K562 (cell line): ENCODE results near the gene DDX50. TPM values are rescaled to one million over a fixed set of nuclear protein-coding genes. Genes with fewer than 3 reads are reported as not detected.

Experiments used
- ETV1 ChIP-seq: fragments of 450-650 bp; conservative IDR thresholded peaks from 2 replicates; pipeline ENCODE4 v1.6.1; 2016; ENCODE audit warnings: missing genetic modification characterization, control low read depth, low read depth, missing compliant biosample characterization
- ETV5 ChIP-seq: sonication (generic); formaldehyde crosslinking; IDR thresholded peaks from 2 replicates; pipeline ENCODE4 v1.4.0; 2020; ENCODE audit warnings: low read depth, mild to moderate bottlenecking, missing genetic modification reagents
- FIP1L1 ChIP-seq: fragments of 200-400 bp; formaldehyde crosslinking; IDR thresholded peaks from 2 replicates; pipeline ENCODE4 v1.6.1; 2018; ENCODE audit warnings: mild to moderate bottlenecking, low read depth, low read length; ENCODE audit not compliant: poor library complexity, severe bottlenecking
- FOXM1 ChIP-seq, 2 experiments: fragments of 450-650 bp in 1 of 2; sonication (generic) in 1 of 2; formaldehyde crosslinking in 1 of 2; IDR thresholded peaks; 2 replicates each; pipeline versions ENCODE4 v1.6.1 to v1.9.0; 2017 to 2022; ENCODE audit warnings: low read depth in 2 of 2, mild to moderate bottlenecking in 2 of 2, missing genetic modification reagents in 1 of 2, moderate library complexity in 1 of 2
- HDAC2 ChIP-seq: fragments of 450-650 bp; IDR thresholded peaks from 2 replicates; pipeline ENCODE4 v1.6.1; 2016; ENCODE audit warnings: mild to moderate bottlenecking
- KLF13 ChIP-seq: fragments of 450-650 bp; IDR thresholded peaks from 2 replicates; pipeline ENCODE4 v1.6.1; 2016; ENCODE audit warnings: missing genetic modification characterization, low read depth, mild to moderate bottlenecking, missing compliant biosample characterization, moderate library complexity, borderline replicate concordance
- MCM3 ChIP-seq: fragments of 450-650 bp; IDR thresholded peaks from 2 replicates; pipeline ENCODE4 v1.6.1; 2016
- MECOM ChIP-seq: fragments of 250-450 bp; sonication (Bioruptor Pico); IDR thresholded peaks from 2 replicates; pipeline ENCODE4 v1.8.0; 2022; ENCODE audit warnings: inconsistent platforms
- NFE2L1 ChIP-seq: fragments of 450-650 bp; IDR thresholded peaks from 2 replicates; pipeline ENCODE4 v1.6.1; 2016; ENCODE audit warnings: missing genetic modification characterization, low read depth, mild to moderate bottlenecking, missing compliant biosample characterization, moderate library complexity, borderline replicate concordance
- NR2C1 ChIP-seq, 2 experiments: fragments of 450-650 bp; IDR thresholded peaks; 2 replicates each; pipeline ENCODE4 v1.6.1; 2017; ENCODE audit warnings: mild to moderate bottlenecking in 2 of 2, antibody characterized with exemption in 1 of 2, inconsistent platforms in 1 of 2, missing compliant biosample characterization in 1 of 2, missing genetic modification characterization in 1 of 2
- POU5F1 ChIP-seq: fragments of 150-350 bp; IDR thresholded peaks from 2 replicates; pipeline ENCODE4 v1.6.1; 2014; ENCODE audit warnings: borderline replicate concordance, low read length, low read depth, mild to moderate bottlenecking; ENCODE audit not compliant: partially characterized antibody
- PTRF ChIP-seq: fragments of 450-650 bp; IDR thresholded peaks from 2 replicates; pipeline ENCODE4 v1.6.1; 2016; ENCODE audit warnings: mild to moderate bottlenecking, missing genetic modification characterization, missing compliant biosample characterization
- SPI1 ChIP-seq: IDR thresholded peaks from 2 replicates; pipeline ENCODE4 v1.6.1; 2011; ENCODE audit warnings: low read depth, low read length, control low read depth, borderline replicate concordance
- SRSF1 ChIP-seq: fragments of 200-400 bp; formaldehyde crosslinking; IDR thresholded peaks from 2 replicates; pipeline ENCODE4 v1.6.1; 2017; ENCODE audit warnings: mild to moderate bottlenecking, low read depth, low read length, moderate library complexity
- SRSF7 ChIP-seq: fragments of 200-400 bp; formaldehyde crosslinking; optimal IDR thresholded peaks from 2 replicates; pipeline ENCODE3; 2017; ENCODE audit warnings: mild to moderate bottlenecking, low read depth, low read length
- TAL1 ChIP-seq: fragments of 450-650 bp; IDR thresholded peaks from 2 replicates; pipeline ENCODE4 v1.6.1; 2016; ENCODE audit warnings: mild to moderate bottlenecking
- ZFPM2 ChIP-seq: fragments of 250-450 bp; sonication (Bioruptor Pico); IDR thresholded peaks from 2 replicates; pipeline ENCODE4 v1.5.1; 2022; ENCODE audit warnings: mild to moderate bottlenecking
- ZNF217 ChIP-seq: sonication (generic); formaldehyde crosslinking; IDR thresholded peaks from 2 replicates; pipeline ENCODE4 v1.8.0; 2022; ENCODE audit warnings: mild to moderate bottlenecking, missing genetic modification reagents
- ZNF41 ChIP-seq: fragments of 250-450 bp; sonication (Bioruptor Pico); conservative IDR thresholded peaks from 2 replicates; pipeline ENCODE4 v1.4.0; 2020; ENCODE audit warnings: mild to moderate bottlenecking
- ZNF551 ChIP-seq: fragments of 250-450 bp; sonication (Bioruptor Pico); IDR thresholded peaks from 2 replicates; pipeline ENCODE4 v1.5.0; 2021; ENCODE audit warnings: mild to moderate bottlenecking, moderate library complexity
- polyA plus RNA-seq, 8 experiments: library from polyadenylated mRNA; depleted of rRNA in 4 of 8; stranded (reverse) in 5 of 8; unstranded in 3 of 8; fragments of >200 nt; fragmentation: Nextera tagmentation in 2 of 8; fragmentation: Illumina TruSeq in 1 of 8; extraction: Ambion mirVana in 2 of 8; extraction: Trizol in 1 of 8; gene quantifications; 2 replicates each; pipeline versions ENCODE4 v1.2.1 to v1.2.3, GENCODE V29; 2011 to 2014; ENCODE audit warnings: inconsistent platforms in 1 of 8, missing spikeins in 1 of 8
- total RNA-seq, 7 experiments: library from RNA; depleted of rRNA in 6 of 7; stranded (reverse); fragments of >200 nt in 6 of 7; fragmentation: Illumina TruSeq in 2 of 7; extraction: Trizol in 2 of 7; gene quantifications; 2 replicates each; pipeline versions ENCODE4 v1.2.1 to v1.2.3, GENCODE V29; 2011 to 2021; ENCODE audit warnings: low replicate concordance in 1 of 7
- TF ChIP-seq, protein P1 (sequence below): IDR thresholded peaks from 2 replicates; pipeline ENCODE4 v1.6.1; 2016; ENCODE audit warnings: missing genetic modification characterization, missing compliant biosample characterization
- TF ChIP-seq, protein P2 (sequence below): fragments of 450-650 bp; formaldehyde crosslinking; IDR thresholded peaks from 2 replicates; pipeline ENCODE4 v1.4.0; 2022; ENCODE audit warnings: missing genetic modification characterization
- TF ChIP-seq, protein P3 (sequence below): fragments of 250-450 bp; sonication (Bioruptor Pico); IDR thresholded peaks from 2 replicates; pipeline ENCODE4 v1.9.0; 2021; ENCODE audit warnings: mild to moderate bottlenecking, inconsistent platforms

Gene DDX50
- total and polyA plus RNA-seq, 9 of the 15 experiments (the other 6 are each of a cell fraction or from before 2014, with no cell fraction given), result 36.7 to 86.8 (median 57.4) TPM

GRCh38 chr10:68955832-68956532 lies 54.9 kb downstream of the DDX50 start, which contains the start of gene DDX21 (continued):
- TF ChIP-seq HDAC2, result peak; percentile 99
- TF ChIP-seq ZFPM2 (CRISPR knock-in tag), result no peak
- TF ChIP-seq, protein P1, sequence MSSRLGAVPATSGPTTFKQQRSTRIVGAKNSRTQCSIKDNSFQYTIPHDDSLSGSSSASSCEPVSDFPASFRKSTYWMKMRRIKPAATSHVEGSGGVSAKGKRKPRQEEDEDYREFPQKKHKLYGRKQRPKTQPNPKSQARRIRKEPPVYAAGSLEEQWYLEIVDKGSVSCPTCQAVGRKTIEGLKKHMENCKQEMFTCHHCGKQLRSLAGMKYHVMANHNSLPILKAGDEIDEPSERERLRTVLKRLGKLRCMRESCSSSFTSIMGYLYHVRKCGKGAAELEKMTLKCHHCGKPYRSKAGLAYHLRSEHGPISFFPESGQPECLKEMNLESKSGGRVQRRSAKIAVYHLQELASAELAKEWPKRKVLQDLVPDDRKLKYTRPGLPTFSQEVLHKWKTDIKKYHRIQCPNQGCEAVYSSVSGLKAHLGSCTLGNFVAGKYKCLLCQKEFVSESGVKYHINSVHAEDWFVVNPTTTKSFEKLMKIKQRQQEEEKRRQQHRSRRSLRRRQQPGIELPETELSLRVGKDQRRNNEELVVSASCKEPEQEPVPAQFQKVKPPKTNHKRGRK (tag), result no peak
- TF ChIP-seq SRSF1, result no peak
- TF ChIP-seq ZNF41 (CRISPR knock-in tag), result no peak
- no peak for TF ChIP-seq TAL1
- TF ChIP-seq ETV1, result peak; percentile 68
- TF ChIP-seq POU5F1, result peak; percentile 58
- no peak for TF ChIP-seq PTRF (tag)
- 0 out of 2 replicates have a peak, but pooled peaks have one; percentile 22 for TF ChIP-seq FOXM1 (IDR thresholded peaks at IDR 0.05; ENCODE audit: low read depth)
- TF ChIP-seq FOXM1 (CRISPR knock-in tag; IDR thresholded peaks at IDR 0.05; ENCODE audit: low read depth), result peak; percentile 94
- TF ChIP-seq, protein P2, sequence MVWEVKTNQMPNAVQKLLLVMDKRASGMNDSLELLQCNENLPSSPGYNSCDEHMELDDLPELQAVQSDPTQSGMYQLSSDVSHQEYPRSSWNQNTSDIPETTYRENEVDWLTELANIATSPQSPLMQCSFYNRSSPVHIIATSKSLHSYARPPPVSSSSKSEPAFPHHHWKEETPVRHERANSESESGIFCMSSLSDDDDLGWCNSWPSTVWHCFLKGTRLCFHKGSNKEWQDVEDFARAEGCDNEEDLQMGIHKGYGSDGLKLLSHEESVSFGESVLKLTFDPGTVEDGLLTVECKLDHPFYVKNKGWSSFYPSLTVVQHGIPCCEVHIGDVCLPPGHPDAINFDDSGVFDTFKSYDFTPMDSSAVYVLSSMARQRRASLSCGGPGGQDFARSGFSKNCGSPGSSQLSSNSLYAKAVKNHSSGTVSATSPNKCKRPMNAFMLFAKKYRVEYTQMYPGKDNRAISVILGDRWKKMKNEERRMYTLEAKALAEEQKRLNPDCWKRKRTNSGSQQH, result peak; percentile 82; the same call in 1 of the 2 replicates
- TF ChIP-seq, protein P3, sequence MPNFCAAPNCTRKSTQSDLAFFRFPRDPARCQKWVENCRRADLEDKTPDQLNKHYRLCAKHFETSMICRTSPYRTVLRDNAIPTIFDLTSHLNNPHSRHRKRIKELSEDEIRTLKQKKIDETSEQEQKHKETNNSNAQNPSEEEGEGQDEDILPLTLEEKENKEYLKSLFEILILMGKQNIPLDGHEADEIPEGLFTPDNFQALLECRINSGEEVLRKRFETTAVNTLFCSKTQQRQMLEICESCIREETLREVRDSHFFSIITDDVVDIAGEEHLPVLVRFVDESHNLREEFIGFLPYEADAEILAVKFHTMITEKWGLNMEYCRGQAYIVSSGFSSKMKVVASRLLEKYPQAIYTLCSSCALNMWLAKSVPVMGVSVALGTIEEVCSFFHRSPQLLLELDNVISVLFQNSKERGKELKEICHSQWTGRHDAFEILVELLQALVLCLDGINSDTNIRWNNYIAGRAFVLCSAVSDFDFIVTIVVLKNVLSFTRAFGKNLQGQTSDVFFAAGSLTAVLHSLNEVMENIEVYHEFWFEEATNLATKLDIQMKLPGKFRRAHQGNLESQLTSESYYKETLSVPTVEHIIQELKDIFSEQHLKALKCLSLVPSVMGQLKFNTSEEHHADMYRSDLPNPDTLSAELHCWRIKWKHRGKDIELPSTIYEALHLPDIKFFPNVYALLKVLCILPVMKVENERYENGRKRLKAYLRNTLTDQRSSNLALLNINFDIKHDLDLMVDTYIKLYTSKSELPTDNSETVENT (CRISPR knock-in tag), result no peak
- TF ChIP-seq SRSF7, result no peak
- peak; percentile 43; the same call in 1 of the 2 replicates for TF ChIP-seq ETV5 (CRISPR knock-in tag)
- TF ChIP-seq SPI1, result peak; percentile 91
- TF ChIP-seq MECOM (CRISPR knock-in tag), result no peak
- peak; percentile 84 for TF ChIP-seq NR2C1 (IDR thresholded peaks at IDR 0.05)
- peak; percentile 88 for TF ChIP-seq NR2C1 (tag; IDR thresholded peaks at IDR 0.05)
- TF ChIP-seq ZNF217 (CRISPR knock-in tag), result no peak
- TF ChIP-seq MCM3, result no peak
- TF ChIP-seq NFE2L1 (tag), result no peak
- no peak for TF ChIP-seq ZNF551 (CRISPR knock-in tag)
- TF ChIP-seq FIP1L1, result peak; percentile 78
- TF ChIP-seq KLF13, result 0 out of 2 replicates have a peak, but pooled peaks have one; percentile 7
